ENCODE data around the gene TNFSF12. TPM values are rescaled to one million over a fixed set of nuclear protein-coding genes. Genes with fewer than 3 reads are reported as not detected.

Gene TNFSF12
- polyA plus RNA-seq, 1 donor (not counting 4 experiments of a cell fraction or from before 2014, with no cell fraction given), result 1.0 TPM

DNA sequence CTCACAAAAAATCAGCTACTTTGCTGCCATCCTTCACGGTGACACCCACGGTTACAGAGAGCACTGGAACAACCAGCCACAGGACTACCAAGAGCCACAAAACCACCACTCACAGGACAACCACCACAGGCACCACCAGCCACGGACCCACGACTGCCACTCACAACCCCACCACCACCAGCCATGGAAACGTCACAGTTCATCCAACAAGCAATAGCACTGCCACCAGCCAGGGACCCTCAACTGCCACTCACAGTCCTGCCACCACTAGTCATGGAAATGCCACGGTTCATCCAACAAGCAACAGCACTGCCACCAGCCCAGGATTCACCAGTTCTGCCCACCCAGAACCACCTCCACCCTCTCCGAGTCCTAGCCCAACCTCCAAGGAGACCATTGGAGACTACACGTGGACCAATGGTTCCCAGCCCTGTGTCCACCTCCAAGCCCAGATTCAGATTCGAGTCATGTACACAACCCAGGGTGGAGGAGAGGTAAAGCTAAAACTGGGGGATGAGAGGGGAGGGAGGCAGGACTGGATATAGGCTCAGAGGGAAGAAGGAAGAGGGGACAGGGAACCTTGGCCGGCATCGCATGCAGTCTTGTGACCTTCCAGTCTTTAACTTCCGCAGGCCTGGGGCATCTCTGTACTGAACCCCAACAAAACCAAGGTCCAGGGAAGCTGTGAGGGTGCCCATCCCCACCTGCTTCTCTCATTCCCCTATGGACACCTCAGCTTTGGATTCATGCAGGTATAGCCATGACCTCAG, 31.2 kb downstream of the TNFSF12 start:
- no peaks in the 10 kb centered on the region for H3K27me3 ChIP-seq (ENCODE audit: control insufficient read depth, extremely low read depth, insufficient read depth, low read length)
- H3K9ac ChIP-seq (ENCODE audit: control insufficient read depth, extremely low read depth, insufficient read depth, low read length), result peak overlapping the region; percentile 55
- peak overlapping the region; percentile 46 for H3K4me2 ChIP-seq (ENCODE audit: control insufficient read depth, extremely low read depth, insufficient read depth, low read depth, low read length)
- no peaks in the 10 kb centered on the region for H3K9me3 ChIP-seq (ENCODE audit: control insufficient read depth, low read depth, low read length)
- H3K36me3 ChIP-seq (ENCODE audit: control insufficient read depth in 2 of 2, extremely low read depth in 1 of 2, insufficient read depth in 2 of 2, low read length in 2 of 2), result peaks cover 22 to 43% of the 10 kb centered on the region in 2 experiments
- H2AFZ ChIP-seq (ENCODE audit: control insufficient read depth, low read length), result no peak overlapping the region
- dilution Hi-C loops (cut with MboI; ENCODE audit: extremely low pct_ligation_motif_present, low sequenced_read_pairs), result no loop called here
- no peak overlapping the region for H3K4me3 ChIP-seq (ENCODE audit: control insufficient read depth in 2 of 3, extremely low read depth in 1 of 3, insufficient read depth in 2 of 3, low read depth in 1 of 3, low read length in 3 of 3)
- peak overlapping the region; percentile 82 for H3K27ac ChIP-seq (ENCODE audit: control insufficient read depth, insufficient read depth, low read length)
- H3K9me1 ChIP-seq (ENCODE audit: control insufficient read depth, extremely low read depth, insufficient read depth, low read length), result peaks cover 3% of the 10 kb centered on the region
- DNase-seq (ENCODE audit: low read depth, low spot score), result no peak
- peaks cover 53% of the 10 kb centered on the region for H3K4me1 ChIP-seq (ENCODE audit: control insufficient read depth, extremely low read depth, insufficient read depth, low read length)
- TF ChIP-seq, protein P1, sequence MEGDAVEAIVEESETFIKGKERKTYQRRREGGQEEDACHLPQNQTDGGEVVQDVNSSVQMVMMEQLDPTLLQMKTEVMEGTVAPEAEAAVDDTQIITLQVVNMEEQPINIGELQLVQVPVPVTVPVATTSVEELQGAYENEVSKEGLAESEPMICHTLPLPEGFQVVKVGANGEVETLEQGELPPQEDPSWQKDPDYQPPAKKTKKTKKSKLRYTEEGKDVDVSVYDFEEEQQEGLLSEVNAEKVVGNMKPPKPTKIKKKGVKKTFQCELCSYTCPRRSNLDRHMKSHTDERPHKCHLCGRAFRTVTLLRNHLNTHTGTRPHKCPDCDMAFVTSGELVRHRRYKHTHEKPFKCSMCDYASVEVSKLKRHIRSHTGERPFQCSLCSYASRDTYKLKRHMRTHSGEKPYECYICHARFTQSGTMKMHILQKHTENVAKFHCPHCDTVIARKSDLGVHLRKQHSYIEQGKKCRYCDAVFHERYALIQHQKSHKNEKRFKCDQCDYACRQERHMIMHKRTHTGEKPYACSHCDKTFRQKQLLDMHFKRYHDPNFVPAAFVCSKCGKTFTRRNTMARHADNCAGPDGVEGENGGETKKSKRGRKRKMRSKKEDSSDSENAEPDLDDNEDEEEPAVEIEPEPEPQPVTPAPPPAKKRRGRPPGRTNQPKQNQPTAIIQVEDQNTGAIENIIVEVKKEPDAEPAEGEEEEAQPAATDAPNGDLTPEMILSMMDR (optimal IDR thresholded peaks at IDR 0.05 in 1 of 3, IDR thresholded peaks at IDR 0.05 in 1 of 3, conservative IDR thresholded peaks at IDR 0.05 in 1 of 3; ENCODE audit: extremely low read depth in 1 of 3, insufficient read depth in 2 of 3, low read length in 3 of 3), result no peak
- TF ChIP-seq EZH2 (IDR thresholded peaks at IDR 0.05; ENCODE audit: low read length), result no peak
- peaks cover 37% of the 10 kb centered on the region for H3K79me2 ChIP-seq (ENCODE audit: control insufficient read depth, insufficient read depth, low read length)
- FAIRE-seq, result no peak
- peaks cover 41% of the 10 kb centered on the region for H4K20me1 ChIP-seq (ENCODE audit: control insufficient read depth, extremely low read depth, insufficient read depth, low read length)

DNA sequence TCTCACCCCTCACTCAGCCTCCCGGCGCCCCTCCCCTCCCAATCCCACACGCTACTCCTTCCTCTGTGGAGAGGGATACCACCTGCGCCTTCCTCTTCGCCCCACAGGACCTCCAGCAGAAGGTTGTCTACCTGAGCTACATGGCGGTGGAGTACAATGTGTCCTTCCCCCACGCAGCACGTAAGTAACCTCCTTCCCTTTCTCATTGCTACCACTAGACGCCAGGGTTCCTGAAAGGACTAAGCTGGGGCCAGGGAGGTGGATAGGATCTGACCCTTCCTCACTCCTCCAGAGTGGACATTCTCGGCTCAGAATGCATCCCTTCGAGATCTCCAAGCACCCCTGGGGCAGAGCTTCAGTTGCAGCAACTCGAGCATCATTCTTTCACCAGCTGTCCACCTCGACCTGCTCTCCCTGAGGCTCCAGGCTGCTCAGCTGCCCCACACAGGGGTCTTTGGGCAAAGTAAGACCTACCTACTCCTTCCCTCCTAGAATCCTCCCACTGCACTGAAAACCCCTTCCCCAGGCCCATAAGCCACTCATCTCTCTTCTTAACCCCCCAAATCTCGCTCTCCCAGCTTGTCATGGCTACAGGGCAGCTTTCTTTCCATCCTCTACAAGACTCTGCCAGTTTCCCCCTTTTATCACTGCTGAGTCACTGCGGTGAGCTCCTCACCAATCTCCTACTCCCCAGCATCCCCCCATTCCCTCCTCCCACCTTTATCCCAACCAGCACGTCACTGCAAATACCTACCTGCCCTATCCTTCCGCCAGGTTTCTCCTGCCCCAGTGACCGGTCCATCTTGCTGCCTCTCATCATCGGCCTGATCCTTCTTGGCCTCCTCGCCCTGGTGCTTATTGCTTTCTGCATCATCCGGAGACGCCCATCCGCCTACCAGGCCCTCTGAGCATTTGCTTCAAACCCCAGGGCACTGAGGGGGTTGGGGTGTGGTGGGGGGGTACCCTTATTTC, 32.0 kb downstream of the TNFSF12 start:
- Histone ChIP-seq H3K4me2 (ENCODE audit: control insufficient read depth, extremely low read depth, insufficient read depth, low read depth, low read length) (no peak overlapping the region), H3K4me1 (ENCODE audit: control insufficient read depth, extremely low read depth, insufficient read depth, low read length) (peaks cover 47% of the 10 kb centered on the region), H4K20me1 (ENCODE audit: control insufficient read depth, extremely low read depth, insufficient read depth, low read length) (peaks cover 33% of the 10 kb centered on the region), H2AFZ (ENCODE audit: control insufficient read depth, low read length) (no peak overlapping the region), H3K36me3 (ENCODE audit: control insufficient read depth in 2 of 2, extremely low read depth in 1 of 2, insufficient read depth in 2 of 2, low read length in 2 of 2) (peaks cover 20 to 39% of the 10 kb centered on the region in 2 experiments), H3K9me3 (ENCODE audit: control insufficient read depth, low read depth, low read length) (no peaks in the 10 kb centered on the region), H3K79me2 (ENCODE audit: control insufficient read depth, insufficient read depth, low read length) (peaks cover 37% of the 10 kb centered on the region), H3K9me1 (ENCODE audit: control insufficient read depth, extremely low read depth, insufficient read depth, low read length) (peaks cover 3% of the 10 kb centered on the region), H3K27me3 (ENCODE audit: control insufficient read depth, extremely low read depth, insufficient read depth, low read length) (no peaks in the 10 kb centered on the region), H3K4me3 (ENCODE audit: control insufficient read depth in 2 of 3, extremely low read depth in 1 of 3, insufficient read depth in 2 of 3, low read depth in 1 of 3, low read length in 3 of 3) (no peak overlapping the region), H3K9ac (ENCODE audit: control insufficient read depth, extremely low read depth, insufficient read depth, low read length) (no peak overlapping the region), H3K27ac (ENCODE audit: control insufficient read depth, insufficient read depth, low read length) (peak overlapping the region; percentile 26)
- FAIRE-seq (no peak), DNase-seq (ENCODE audit: low read depth, low spot score) (no peak)
- dilution Hi-C loops (cut with MboI; ENCODE audit: extremely low pct_ligation_motif_present, low sequenced_read_pairs), result no loop called here
- TF ChIP-seq, protein P1 (optimal IDR thresholded peaks at IDR 0.05 in 1 of 3, IDR thresholded peaks at IDR 0.05 in 1 of 3, conservative IDR thresholded peaks at IDR 0.05 in 1 of 3; ENCODE audit: extremely low read depth in 1 of 3, insufficient read depth in 2 of 3, low read length in 3 of 3), result no peak
- TF ChIP-seq EZH2 (IDR thresholded peaks at IDR 0.05; ENCODE audit: low read length), result no peak
